SK-N-MC (cell line): ENCODE data around the gene ADAMTS12.

Source experiments
- EZH2 ChIP-seq: fragments of 200-600 bp; sonication (generic); IDR thresholded peaks from one replicate; pipeline ENCODE4 v1.6.1; 2017; ENCODE audit warnings: antibody characterized with exemption
- FOXP2 ChIP-seq: optimal IDR thresholded peaks from 2 replicates; pipeline ENCODE3; 2011; ENCODE audit warnings: mild to moderate bottlenecking, moderate library complexity; ENCODE audit not compliant: insufficient read depth; ENCODE audit errors: extremely low read length, control extremely low read depth
- POLR2AphosphoS5 ChIP-seq: IDR thresholded peaks from 2 replicates; pipeline ENCODE4 v1.6.1; 2012; ENCODE audit warnings: mild to moderate bottlenecking, low read depth, low read length, borderline replicate concordance

DNA sequence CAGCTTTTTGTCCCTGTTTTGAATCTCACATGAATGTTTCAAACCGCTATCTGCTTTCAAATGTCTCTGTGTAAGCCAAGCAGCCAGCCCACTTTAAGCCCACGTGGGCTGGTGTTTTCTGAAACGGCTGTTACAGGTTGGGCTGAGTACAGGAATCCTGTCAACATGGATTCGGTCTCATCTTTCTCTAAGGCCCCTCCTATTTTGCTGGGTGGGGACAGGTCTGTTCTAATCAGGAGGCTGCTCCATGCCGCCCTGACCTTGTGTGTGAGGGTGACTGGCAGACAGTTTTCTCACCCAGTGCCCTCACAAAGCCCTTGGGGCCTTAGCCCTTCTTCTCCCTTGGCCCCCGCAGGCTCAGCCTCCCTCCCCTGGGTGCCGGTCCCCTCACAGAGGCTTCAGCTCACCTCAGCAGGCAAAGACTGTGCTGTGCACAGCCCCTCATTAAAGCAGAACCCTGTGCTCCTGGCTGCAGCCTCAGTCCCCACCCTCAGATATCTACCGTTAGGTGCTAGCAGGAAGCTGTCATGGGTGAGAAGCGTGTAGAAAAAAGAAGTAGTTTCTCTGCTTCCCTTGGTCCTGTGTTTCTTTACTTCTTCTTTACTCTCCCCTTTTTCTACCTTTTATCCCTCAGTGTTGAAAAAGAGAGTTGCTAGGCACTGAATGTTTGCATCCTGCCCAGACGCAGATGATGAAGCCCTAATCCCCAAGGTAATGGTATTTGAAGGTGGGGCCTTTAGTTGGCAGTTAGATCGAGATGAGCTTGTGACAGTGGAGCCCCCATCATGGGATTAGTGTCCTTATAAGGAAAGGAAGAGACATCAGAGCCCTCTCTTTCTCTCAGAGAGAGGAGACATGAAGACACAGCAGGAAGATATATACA, 205.7 kb downstream of the ADAMTS12 start:
- TF ChIP-seq EZH2 (no peak), POLR2AphosphoS5 (no peak), FOXP2 (no peak)
